GM19397 (cell line): Measurements from ENCODE around the gene RSBN1.

Experiments used
- ATAC-seq: cut with Tn5 transposase; IDR thresholded peaks from one replicate; pipeline ENCODE4 v1.9.1; 2021; ENCODE audit warnings: mild to moderate bottlenecking, moderate library complexity; ENCODE audit not compliant: unreplicated experiment

The RSBN1 gene

DNA sequence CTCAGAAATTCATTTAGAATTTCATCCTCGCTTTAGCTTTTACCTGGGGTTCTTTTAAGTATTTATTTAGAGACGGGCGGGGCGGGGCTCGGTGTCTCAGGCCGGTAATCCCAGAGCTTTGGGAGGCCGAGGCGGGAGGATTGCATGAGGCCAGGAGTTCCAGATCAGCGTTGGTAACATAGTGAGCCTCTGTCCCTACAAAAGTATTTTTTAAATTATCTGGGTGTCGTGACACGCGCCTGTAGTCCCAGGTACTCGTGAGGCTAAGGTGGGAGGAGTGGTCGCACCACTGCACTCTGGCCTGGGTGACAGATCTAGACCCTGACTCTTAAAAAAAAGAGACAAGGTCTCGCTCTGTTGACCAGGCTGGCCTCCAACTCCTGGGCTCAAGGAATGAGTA, 942 bp upstream of the RSBN1 start:
- ATAC-seq, result no peak

DNA sequence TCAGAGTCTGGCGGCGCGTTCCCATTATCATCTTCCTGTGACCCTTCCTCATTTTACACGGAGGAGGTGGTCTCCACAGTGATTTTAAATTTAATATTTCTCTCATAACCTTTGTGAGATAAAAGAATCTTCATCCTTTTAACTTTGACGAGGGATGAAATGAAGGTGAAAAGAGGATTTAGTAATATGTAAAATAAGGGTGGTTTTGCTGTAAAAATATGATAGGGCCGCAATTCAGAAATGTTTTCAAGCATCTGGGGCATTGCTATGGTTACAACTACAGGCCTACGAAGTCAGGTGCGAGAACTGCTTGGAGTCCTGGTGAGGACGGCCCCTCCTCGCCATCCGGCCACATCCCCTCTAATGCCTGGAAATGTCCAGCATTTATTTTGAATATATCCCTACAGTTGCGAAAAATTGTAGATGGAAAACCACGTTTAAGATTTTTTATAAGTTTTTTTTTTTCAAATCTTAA, 422 bp upstream of the RSBN1 start:
- ATAC-seq, result no peak

DNA sequence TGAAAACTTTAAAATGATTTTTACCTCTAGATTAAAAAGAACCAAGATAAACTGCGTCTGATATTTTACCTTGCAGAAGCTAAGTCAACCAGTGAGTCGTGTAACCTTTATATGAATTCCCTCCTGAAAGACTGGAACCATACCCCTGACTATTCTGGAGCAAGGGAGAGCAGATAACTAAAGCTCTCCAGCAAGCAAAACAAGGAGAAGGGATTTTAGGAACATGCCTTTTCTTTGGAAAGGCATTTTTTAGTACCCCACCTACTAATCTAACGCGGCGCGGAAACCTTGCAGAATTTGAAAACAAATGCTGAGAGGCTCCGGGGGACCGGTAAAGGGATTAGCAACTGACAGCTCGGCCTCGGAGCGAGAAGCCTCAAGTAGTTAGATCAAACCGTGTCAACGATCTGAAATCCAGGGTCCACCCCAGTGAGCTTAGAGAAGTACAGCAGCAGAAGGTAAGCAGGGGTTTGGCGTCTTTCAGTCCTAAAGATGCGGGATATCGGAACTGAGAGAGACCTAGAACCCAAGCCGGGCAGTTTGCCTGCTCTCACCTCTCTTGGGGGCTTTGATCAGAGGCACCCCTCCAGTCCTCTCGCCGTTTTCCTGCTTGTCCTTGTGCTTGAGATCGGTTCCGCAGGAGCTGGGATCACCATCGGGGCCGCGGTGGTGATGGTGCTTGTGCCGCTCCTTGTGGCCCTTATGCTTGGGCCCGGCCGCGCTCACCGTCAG, 954 bp downstream of the RSBN1 start:
- ATAC-seq, result no peak

DNA sequence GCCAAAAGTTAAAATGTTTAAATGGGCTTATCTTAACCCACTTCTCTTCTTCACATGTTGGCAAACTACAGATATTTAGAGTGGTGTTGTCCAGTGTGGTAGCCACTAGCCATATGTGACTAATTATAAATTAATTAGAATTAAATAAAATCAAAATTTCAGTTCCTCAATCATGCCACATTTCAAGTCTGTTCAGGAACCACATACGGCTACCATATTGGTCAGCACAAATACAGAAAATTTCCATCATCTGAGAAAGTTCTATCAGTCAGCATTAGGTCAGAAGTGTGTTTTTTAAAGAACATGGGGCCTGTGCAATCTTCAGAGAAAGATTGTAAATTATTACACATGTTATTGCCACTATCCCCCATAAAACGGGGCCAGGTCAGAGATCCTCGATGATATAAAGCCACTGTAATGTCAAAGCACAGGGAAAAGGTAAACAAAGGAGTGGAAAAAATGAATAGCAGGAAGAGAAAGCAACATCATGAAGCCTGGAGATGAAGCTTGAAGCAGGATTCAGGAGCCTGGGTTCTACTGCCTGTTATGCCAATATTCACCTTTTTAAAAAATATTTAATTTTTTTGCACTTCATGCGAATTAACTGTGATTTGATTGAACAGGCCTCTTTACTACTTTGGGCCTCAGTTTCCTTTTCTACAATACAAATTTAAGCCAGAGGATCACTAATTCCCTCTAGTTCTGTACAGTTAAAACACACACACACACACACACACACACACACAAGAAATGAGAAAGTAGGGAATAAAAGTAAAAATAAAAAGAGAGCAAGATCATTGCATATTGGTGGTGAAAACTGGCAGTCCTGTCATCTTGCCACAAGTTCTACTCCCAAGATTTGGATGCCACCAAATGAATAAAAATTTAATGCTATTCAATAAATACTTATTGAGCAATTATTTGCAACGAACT, 2.3 kb downstream of the RSBN1 start:
- no peak for ATAC-seq

DNA sequence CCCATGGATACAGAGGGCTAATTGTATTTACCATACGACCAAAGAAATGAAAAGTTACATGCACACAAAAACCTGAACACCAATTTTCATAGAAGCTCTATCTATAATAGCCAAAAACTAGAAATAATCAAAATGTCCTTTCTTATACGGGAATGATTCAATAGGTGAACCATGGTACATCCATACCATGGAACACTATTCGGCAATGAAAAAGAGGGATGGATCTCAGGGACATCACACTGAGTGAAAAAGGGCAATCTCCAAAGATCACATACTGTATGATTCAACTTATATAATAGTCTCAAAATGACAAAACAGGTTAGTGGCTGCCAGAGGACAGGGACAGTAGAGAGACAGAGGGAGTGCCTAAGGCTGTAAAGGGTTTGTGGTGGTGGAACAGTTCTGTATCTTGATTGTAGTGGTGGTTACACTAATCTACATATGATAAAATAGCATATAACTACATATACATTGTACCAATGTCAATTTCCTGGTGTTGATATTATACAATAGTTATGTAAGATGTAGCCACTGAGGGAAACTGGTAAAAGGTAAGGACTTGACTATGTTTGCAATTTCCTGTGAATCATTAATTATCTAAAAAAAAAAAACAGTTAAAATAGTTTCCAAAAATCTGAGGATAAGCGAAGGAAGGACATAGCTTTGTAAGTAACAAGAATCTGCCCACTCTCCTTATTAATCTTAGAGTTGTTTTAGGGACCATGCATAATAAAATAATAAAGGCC, 3.7 kb downstream of the RSBN1 start:
- no peak for ATAC-seq

DNA sequence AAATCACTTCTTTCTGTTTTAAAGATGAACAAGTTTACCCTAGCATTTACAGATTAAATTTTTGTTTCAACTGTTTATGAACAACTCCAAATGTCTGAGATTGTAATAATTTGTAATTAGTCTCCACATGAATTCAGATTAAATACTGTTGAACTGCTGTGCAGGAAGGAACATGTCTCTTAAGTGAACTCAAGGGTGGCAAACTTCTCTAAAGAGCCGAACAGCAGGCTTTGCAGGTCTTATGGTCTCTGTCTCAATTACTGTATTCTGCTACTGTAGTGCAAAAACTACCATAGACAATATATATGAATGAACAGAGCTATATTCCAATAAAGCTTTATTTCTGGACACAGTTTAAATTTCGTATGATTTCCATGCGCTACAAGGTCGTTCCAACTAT, 6.6 kb downstream of the RSBN1 start:
- ATAC-seq, result no peak

DNA sequence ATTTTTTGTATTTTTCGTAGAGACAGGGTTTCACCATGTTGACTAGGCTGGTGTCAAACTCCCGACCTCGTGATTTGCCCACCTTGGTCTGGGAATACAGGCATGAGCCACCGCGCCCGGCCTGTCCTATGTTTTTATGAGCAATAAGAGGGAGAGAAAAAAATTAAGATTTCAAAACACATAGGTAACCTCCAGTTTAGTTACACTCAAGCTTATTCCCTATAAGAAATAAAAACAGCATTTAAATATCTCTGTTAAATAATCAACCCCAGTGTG, 7.1 kb downstream of the RSBN1 start:
- ATAC-seq, result no peak

DNA sequence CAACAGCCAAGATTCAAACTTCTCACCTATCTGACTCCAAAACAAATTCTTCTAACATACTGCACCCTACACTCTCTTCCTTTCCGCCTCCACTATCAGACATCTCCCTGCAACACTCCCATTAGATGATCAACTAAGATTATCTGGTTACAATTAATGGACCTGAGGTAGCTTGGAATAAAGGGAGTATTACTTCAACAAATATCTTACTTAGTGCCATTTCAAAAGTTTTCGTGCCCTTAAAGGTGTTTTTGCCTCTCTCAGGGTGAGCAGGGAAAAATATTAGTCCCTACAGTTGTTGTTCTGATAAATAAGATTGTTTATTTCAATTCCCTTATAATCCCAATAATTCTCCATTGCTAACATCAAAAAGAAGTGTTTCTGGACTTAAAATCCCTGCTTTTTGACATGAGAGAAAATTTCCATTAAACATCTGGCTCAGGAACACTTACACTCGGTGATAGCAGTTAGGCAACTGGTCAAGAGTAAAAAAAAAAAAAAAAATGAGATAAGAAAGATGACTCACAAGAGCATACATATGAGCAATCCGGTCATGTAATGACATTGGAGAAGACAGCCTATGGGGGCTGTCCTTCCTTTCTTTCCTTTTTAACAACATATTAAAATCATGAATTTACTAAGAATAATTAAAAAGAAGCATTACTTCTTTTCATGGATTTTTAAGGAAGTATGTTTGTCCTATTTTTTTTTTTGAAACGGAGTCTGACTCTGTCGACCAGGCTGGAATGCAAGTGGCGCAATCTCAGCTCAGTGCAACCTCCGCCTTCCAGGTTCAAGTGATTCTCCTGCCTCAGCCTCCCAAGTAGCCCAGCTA, 7.6 kb downstream of the RSBN1 start:
- ATAC-seq, result no peak

DNA sequence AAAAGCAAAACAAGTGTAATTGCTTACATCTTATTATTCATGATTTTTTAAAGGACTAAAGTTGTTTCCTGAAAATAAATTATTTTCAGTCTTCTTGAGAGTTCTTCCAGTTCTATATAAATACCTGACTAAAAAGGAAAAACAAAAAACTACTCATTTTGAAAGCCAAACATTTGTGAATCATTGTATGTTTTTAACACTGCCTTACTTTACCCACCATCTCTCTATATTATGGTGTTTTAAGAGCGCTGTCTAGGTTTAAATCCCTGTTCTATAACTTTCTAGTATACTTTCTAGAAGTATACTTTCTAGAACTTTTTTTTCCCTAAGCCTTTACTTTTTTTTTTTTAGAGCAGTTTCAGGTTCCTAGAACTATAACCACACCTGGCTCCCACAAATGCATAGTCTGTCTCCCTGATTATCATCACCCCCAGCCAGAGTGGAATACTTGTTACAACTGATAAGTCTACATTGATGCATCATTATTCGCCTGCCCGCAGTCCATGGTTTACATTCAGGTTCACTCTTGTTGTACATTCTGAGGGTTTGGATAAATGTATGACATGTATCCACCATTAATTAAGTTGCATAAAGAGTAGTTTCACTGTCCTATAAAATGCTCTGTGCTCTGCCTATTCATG, 9.8 kb downstream of the RSBN1 start:
- ATAC-seq, result no peak

DNA sequence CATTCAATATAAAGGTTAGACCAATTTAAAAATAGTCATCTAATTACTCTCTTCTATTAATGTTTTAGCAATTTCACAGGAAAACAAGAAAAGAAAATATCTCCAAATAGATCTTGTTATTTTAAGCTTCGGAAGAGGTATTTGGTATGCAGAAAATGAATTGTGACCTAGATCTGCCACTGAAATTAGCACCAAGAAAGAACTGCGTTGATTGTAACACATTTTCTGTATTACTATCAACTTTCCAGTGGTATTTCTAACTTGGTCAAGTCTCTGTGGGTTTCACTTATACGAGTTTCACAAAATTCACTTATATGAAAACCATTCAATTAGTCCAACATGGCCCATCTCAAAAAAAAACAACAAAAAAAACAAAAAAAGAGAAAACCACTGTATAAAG, 11.8 kb downstream of the RSBN1 start:
- no peak for ATAC-seq

DNA sequence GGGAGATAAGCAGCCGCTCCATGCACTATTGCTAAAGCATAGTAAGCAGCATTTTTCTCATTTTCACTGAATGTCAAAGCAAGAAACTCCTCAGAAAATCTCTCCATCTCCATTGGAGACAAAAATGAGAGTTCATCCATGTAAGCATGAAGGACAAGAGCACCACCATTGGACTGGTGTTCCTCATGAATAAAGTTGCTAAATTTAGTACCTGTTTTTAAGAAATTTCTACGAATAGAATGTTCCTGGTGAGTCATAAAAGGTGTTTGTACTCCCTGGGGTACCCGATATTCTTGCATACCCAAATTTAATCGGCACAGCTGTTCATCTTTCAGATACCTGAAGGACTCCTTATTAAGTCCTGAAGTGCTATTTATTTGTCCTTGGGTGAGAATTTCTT, 14.8 kb downstream of the RSBN1 start:
- ATAC-seq, result no peak

DNA sequence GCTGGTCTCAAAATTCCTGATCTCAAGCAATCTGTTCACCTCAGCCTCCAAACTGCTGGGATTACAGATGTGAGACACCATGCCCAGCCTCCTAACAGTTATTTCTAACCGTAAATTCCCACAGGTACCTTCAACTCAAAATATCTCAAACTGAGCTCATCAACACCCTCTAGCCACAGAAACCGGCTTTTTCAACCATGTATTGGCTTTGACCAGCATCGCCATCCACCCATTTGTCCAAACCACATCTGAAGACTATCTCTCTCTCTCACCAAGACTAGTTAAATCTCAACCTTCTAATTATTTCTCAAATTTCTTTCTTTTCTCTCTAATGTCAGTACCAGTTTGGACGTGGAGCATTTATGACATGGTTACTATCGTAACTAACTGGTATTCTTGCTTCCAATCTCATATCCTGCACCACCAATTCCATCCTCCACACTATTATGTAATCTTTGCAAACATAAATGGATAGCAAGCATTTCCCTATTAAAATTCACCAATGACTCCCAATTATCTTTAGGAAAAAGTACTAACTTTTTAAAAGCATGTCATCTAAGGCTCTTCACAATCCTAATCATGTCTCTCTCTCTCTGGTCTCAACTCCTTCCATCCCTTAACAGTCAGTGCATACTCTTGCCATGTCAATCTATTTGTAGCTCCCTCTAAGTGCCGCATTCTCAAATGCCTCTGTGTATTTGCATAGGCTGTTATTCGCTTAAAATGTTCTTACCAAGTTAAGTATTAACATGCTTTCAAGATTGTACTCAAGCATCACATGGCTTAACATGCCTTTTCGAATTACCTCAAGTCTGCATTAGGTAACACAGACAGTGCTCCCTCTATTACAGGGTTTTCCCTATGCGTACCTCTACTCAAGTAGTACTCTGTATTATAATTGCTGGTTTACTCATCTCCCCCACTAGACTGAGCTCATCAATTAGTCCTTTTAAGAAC, 18.1 kb downstream of the RSBN1 start:
- peak; percentile 80 for ATAC-seq

DNA sequence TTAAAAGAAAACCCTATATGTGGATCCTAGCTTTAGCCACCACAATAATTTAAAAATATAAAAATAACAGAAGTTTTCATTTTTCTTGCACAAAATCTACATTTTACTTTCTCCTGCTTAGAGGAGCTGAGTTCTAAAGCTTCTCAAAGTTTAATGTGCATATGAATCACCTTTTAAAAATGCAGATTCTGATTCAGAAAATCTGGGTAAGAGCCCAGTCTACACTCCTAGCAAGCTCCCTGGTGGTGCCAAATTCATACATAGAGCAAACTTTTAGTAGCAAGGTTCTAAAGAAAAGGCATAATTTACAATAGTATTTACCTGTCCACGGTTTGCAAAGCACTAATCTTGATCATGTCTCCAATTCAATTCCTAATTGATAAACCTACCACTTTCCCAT, 19.3 kb downstream of the RSBN1 start:
- ATAC-seq, result no peak

DNA sequence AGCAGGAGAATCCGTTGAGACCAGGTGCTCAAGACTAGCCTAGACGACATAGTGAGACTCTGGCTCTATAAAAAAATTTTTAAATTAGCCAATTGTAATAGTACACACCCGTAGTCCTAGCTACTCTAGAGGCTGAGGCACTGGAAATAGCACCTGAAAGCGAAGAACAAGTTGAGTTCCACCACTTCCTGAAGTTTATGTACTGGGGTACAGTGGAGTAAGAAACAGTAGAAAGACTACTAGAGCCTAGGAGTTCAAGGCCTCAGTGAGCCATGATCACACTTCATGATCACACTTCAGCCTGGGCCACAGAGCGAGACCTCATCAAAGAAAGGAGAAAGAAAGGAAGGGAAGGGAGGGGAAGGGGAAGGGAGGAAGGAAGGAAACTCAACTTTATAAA, 19.8 kb downstream of the RSBN1 start:
- no peak for ATAC-seq

DNA sequence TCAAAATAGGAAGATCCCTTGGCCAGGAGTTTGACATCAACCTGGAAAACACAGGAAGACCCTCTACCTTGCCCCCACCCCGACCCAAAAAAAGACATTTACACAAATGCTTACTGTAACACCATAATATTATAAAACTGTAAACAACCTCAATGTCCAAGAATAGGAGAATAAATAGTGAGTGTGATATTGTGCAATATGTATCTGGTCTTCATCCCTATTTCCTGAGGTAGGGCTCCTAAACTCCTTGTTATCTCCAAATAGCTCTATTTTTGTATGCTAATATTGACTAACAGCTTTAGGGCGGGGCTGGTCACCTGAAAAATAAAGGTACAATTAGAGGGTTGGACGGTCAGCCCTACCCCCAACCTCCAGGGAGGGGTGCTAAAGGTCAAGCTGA, 23.5 kb downstream of the RSBN1 start:
- ATAC-seq, result no peak

DNA sequence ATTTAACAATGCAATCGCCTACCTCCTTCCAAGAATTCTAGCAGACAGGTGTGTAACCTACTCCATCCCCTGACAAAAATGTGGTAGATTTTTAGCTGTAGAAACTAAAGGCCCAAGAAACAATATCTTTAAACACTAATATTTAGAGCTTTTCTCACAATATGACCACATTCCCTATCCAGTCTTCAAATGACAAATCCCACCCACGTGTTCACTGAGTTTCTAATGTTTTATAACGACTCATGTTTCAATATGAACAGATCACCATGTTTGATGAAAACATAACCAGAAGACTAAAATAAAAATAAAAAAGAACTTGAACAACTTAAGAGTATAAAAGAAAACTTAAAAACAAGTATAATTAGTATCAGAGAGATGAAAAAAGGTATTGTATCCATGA, 24.6 kb downstream of the RSBN1 start:
- no peak for ATAC-seq

DNA sequence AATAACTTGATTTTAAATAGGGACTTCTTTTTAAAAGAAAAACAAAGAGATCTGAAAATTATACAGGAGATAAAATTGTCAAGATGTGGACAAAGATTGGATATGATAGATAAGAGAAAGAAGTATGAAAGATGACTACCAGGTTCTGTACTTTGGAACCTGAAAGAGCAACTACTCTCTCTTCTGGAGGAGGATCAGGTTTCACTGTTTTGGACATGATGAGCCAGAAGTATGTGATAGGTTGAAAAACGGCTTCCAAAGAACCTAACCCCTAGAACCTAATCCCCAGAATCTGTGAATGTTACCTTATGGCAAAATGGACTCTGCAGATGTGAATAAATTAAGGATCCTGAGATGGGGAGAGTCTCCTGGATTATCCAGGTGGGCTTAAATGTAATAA, 26.2 kb downstream of the RSBN1 start:
- no peak for ATAC-seq

DNA sequence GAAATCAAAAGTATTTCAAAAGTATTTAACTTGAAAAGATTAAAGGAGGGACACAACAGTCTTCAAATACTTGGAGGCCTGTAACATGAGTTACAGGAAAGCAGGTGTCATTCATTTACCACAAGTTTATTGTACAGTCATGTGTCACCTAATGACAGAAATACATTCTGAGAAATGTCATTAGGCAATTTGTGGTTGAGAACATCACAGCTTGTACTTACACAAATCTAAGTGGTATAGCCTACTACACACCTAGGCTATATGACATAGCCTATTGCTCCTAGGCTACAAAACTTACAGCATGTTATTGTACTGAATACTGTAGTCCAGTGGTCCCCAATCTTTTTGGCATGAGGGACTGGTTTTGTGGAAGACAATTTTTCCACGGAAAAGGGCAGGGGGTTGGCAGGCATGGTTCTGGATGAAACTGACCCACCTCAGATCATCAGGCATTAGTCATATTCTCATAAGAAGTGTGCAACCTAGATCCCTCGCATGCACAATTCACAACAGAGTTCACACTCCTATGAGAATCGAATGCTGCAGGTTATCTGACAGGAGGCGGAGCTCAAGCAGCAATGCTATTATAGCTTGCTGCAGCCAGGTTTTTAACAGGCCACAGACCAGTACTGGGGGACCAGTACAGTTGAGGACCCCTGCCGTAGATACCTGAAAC, 28.0 kb downstream of the RSBN1 start:
- peak; percentile 51 for ATAC-seq
